ENCODE measurements around the gene PID1. TPM values are rescaled to one million over a fixed set of nuclear protein-coding genes. Genes with fewer than 3 reads are reported as not detected.

The PID1 gene
- total RNA-seq, 2 experiments from 2014 or later: not detected

DNA sequence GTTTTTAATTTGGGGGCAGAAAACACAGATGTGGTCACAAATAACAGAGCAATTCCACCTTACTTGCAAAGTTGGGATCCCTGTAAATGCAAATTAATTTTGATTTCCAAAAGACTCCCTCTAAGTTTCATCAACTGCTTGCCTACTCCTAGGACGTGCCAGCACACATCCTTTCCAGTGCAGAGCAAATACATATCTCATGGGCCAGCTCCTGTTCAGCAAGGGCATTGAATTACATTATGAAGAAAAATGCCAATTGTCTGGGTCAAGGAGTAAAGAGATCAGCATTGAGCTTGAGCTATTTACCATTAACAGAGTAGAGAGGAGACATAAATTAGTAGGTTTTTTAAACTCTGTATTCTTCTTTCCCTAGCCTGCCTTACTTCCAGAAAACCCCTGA lies 18.8 kb downstream of the PID1 start:
- no peak for DNase-seq
- Mint-ChIP-seq H3K36me3 (ENCODE audit: low read depth) (no peaks in the 10 kb centered on the region), H3K4me1 (no peaks in the 10 kb centered on the region), H3K27me3 (no peaks in the 10 kb centered on the region), H3K9me3 (no peaks in the 10 kb centered on the region), H3K4me3 (no peak overlapping the region), H3K27ac (no peak overlapping the region)
- ChIA-PET POLR2A (no interaction called here), CTCF (no interaction called here)

DNA sequence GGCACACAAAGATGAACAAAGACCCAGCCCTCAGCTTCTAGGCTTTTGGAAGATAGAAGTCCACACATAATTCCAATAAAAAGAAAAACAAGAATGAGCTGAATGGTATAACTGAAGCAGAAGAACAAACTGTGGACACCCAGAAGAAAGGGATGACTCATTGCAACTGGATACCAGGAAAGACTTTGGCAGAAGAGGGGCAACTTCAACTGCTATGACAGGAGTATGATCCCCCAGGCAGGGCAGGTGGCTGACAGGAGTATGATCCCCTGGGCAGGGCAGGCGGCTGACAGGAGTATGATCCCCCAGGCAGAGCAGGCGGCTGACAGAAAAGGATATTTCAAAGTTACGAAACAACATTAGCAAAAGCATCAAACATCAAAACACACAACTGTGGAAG lies 21.6 kb downstream of the PID1 start:
- CTCF ChIA-PET: no interaction called here

DNA sequence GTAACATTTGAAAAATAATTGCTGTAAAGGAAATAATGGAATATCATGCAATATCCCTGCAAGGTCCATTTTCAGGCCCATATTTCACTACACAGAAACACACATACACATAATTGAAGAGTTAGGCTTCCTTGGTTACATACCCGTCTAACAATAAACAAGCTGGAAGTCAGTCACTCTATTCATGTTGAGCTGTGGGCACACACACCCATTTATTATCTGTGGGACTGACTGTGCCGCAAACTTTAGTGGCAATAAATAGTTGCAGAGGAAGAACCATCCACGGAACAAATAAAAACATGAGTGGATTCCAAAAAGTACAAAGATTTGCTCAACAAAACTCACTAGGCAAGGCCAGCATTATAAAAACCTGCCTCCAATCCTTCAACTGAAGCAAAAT lies 24.8 kb downstream of the PID1 start:
- ChIA-PET POLR2A (no interaction called here), CTCF (no interaction called here)
- Mint-ChIP-seq H3K27ac (no peak overlapping the region), H3K4me3 (no peak overlapping the region), H3K27me3 (no peaks in the 10 kb centered on the region), H3K4me1 (no peaks in the 10 kb centered on the region), H3K36me3 (ENCODE audit: low read depth) (no peaks in the 10 kb centered on the region), H3K9me3 (peaks cover 3% of the 10 kb centered on the region)
- no peak for DNase-seq

More for the DNA sequence above, 21.6 kb downstream of the PID1 start:
- Mint-ChIP-seq H3K36me3 (ENCODE audit: low read depth) (no peaks in the 10 kb centered on the region), H3K27me3 (no peaks in the 10 kb centered on the region), H3K4me1 (no peaks in the 10 kb centered on the region), H3K27ac (no peak overlapping the region), H3K4me3 (no peak overlapping the region), H3K9me3 (no peaks in the 10 kb centered on the region)
- DNase-seq: no peak
- POLR2A ChIA-PET: no interaction called here

DNA sequence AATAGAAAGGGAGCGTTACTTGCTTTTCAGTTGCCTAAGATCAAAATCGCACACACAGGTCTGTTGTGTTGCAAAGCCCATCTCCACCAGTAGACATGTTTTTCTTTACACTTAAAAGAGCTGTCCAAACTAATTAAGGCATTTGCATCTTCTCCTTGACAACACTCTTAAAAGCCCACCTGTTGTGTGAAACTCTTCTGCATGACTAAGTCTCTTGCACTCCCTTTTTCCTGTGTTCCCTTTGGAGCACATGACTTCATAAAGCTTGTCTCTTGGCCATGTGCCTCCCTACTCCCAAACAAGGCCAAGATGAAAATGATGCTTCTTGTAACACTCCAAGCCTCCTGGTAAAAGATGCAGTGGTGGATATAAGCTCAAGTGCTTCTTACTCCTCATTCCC lies 26.1 kb downstream of the PID1 start:
- no peak overlapping the region for H3K27ac Mint-ChIP-seq
- peaks cover 11% of the 10 kb centered on the region for H3K9me3 Mint-ChIP-seq
- H3K36me3 Mint-ChIP-seq (ENCODE audit: low read depth): no peaks in the 10 kb centered on the region
- ChIA-PET POLR2A (no interaction called here), CTCF (interaction anchor here (0.6 kb wide), 1 partner anchor 1455 kb away, joined by 4 read pairs; no protein-coding TSS in a partner anchor)
- no peak overlapping the region for H3K4me3 Mint-ChIP-seq
- no peak for DNase-seq
- H3K4me1 Mint-ChIP-seq: no peaks in the 10 kb centered on the region
- no peaks in the 10 kb centered on the region for H3K27me3 Mint-ChIP-seq

DNA sequence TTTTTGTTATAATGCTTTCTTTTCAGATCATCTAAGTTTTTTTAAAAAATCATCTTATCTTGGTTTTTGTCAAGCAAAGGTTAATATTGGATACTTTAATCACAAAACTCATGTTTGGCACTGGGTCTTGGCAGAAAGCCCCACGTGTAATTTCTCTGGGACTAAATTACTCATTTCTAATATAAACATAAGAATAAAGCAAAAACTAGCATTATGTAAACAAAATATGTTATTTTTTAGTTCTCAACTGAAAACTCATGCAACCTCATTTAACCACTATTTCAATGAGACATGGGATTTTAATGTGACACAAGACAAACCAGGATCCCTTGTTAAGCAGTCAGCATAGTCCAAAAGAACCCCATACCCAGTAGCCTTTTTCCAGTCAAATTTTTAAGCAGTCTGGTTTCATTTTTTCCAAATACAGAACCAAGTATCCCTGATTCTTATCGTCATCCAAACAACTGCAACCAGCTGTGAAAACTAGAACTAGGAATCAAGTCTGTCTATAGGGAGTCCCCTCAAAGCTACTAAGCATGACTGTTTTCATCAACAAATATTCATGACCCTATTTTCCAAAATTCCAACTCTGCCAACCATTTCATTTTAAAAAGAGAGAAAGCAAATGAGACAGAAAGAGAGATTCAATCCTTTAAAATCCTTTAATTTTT lies 27.1 kb downstream of the PID1 start:
- no peak overlapping the region for H3K27ac Mint-ChIP-seq
- H3K9me3 Mint-ChIP-seq: peaks cover 11% of the 10 kb centered on the region
- H3K4me3 Mint-ChIP-seq: no peak overlapping the region
- POLR2A ChIA-PET: no interaction called here
- CTCF ChIA-PET: no interaction called here
- no peaks in the 10 kb centered on the region for H3K4me1 Mint-ChIP-seq
- H3K36me3 Mint-ChIP-seq (ENCODE audit: low read depth): no peaks in the 10 kb centered on the region
- H3K27me3 Mint-ChIP-seq: no peaks in the 10 kb centered on the region
- no peak for DNase-seq

DNA sequence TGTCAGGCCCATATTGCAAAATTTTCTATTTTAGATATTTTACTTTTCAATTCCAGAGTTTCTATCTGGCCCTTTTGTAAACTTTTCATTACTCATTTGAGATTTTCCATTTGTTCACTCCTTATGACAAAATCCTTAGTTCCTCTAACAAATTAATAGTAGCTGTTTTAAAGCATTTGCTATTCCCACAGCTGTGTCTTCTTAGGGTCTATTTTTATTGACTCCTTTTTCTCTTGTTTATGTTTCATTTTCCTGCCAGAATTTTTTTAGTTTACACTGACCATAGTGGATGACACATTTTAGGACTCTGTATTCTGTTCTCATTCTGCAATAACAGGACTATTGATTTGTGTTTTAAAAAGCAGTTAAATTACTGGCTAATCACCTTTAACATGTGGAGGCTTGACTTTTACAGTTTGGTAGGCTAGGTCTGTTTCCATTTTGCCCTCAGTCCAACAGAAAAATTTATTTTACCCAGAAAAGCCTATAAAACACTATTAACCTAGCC lies 30.0 kb downstream of the PID1 start:
- no peak overlapping the region for H3K4me3 Mint-ChIP-seq

DNA sequence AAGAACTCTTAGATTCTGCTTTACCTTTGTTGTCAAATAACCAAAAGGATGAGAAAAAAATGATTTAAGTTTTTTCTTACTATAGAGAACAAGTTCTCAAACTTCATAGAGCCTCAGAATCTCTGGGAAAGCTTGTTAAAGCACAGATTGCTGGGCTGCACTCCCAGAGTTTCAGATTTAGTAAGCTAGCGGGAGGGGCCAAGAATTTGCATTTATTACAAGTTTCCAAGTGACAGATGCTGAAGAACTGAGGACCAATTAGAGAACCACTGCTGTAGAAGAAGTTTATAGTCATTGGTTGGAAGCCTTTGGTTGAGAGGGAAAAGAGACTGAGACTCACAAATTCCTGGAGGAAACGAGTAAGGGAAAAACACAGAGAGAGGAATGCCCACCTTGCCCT lies 32.1 kb downstream of the PID1 start:
- no peaks in the 10 kb centered on the region for H3K27me3 Mint-ChIP-seq
- H3K4me3 Mint-ChIP-seq: no peak overlapping the region
- POLR2A ChIA-PET: no interaction called here
- no peak overlapping the region for H3K27ac Mint-ChIP-seq
- no peaks in the 10 kb centered on the region for H3K36me3 Mint-ChIP-seq (ENCODE audit: low read depth)
- DNase-seq: no peak
- no peaks in the 10 kb centered on the region for H3K4me1 Mint-ChIP-seq
- CTCF ChIA-PET: interaction anchor here (0.5 kb wide), 1 partner anchor 340 kb away, joined by 3 read pairs; no protein-coding TSS in a partner anchor
- H3K9me3 Mint-ChIP-seq: peaks cover 11% of the 10 kb centered on the region

More for the DNA sequence above, 30.0 kb downstream of the PID1 start:
- Mint-ChIP-seq H3K27ac (no peak overlapping the region), H3K4me1 (no peaks in the 10 kb centered on the region), H3K36me3 (ENCODE audit: low read depth) (no peaks in the 10 kb centered on the region), H3K9me3 (peaks cover 11% of the 10 kb centered on the region), H3K27me3 (no peaks in the 10 kb centered on the region)
- ChIA-PET POLR2A (no interaction called here), CTCF (no interaction called here)
- DNase-seq: no peak

DNA sequence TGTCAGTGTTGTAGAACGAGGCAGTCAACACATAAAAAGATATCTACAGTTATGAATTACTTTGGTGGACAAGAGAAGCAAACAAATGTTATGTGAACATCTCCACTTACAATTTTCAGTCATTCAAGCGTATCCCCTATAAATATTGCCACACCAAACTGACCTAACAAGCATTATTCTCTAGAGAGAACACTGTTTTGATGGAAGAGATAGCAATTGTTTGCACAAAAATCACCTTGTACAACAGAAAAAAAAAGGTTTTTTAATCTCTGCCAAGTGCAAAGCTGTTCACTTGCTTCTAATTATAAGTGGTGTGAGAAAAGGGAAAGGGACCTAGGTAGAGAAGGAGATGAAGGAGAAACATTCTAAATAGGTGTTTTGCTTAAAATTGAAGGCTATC lies 33.8 kb downstream of the PID1 start:
- ChIA-PET CTCF (no interaction called here), POLR2A (no interaction called here)
- H3K27me3 Mint-ChIP-seq: no peaks in the 10 kb centered on the region
- H3K4me1 Mint-ChIP-seq: no peaks in the 10 kb centered on the region
- no peak for DNase-seq
- H3K36me3 Mint-ChIP-seq (ENCODE audit: low read depth): no peaks in the 10 kb centered on the region
- no peak overlapping the region for H3K4me3 Mint-ChIP-seq
- no peak overlapping the region for H3K27ac Mint-ChIP-seq
- peaks cover 8% of the 10 kb centered on the region for H3K9me3 Mint-ChIP-seq

DNA sequence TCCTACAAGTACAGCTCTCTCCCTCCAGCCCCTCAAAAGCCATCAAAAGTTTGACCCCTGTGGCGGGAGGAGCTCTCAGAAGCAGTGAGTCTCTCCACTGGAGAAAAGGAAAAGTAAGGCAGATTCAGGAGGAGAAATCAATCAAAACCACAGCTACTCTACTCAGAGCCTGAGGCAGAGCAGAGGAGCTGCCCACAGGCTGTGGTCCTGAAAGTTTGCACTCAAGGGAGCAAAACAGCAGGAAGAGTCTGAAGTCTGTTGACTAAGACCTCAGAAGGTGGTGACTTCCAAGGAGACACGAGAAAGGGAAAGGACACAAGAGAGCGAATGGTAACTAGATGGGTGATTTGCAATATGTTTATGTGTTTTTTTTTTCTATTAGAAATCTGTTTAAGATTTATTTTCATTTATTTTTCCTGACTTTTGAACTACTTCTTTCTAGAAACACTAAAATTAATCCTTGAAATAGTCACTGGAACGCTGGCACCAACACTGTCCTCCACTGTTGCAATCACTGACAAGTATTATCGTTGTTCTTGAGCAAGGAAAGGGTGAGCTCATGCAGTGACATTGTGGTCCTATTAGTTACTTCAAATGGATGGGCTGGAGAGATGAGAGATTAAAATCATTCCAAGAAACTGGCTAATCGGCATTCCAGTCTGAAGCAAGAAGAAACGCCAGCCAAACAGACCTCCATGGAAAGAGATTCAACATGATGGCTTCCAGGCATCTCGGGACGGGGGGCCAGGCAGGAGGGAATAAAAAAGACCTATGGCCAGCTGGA lies 35.8 kb downstream of the PID1 start:
- Mint-ChIP-seq H3K4me1 (no peaks in the 10 kb centered on the region), H3K4me3 (no peak overlapping the region), H3K9me3 (peaks cover under 1% of the 10 kb centered on the region), H3K27me3 (no peaks in the 10 kb centered on the region), H3K36me3 (ENCODE audit: low read depth) (no peaks in the 10 kb centered on the region), H3K27ac (no peak overlapping the region)
- CTCF ChIA-PET: no interaction called here
- DNase-seq: no peak
- POLR2A ChIA-PET: no interaction called here

DNA sequence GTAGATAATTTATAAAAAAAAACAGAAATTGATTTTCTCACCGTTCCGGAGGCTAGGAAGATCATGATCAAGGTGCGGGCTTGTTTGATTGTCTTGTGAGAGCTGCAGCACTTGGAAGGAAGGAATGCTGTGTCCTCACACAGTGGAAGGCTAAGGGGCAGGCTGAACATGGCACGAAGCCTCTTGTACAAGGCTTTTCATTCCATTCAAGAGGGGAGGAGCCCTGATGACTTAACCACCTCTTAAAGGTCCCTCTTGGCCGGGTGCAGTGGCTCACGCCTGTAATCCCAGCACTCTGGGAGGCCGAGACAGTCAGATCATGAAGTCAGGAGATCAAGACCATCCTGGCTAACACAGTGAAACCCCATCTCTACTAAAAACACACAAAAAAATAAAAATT lies 39.2 kb downstream of the PID1 start:
- Mint-ChIP-seq H3K27ac (no peak overlapping the region), H3K9me3 (no peaks in the 10 kb centered on the region), H3K27me3 (no peaks in the 10 kb centered on the region), H3K36me3 (ENCODE audit: low read depth) (no peaks in the 10 kb centered on the region), H3K4me1 (no peaks in the 10 kb centered on the region), H3K4me3 (no peak overlapping the region)
- no peak for DNase-seq
- ChIA-PET POLR2A (no interaction called here), CTCF (no interaction called here)

DNA sequence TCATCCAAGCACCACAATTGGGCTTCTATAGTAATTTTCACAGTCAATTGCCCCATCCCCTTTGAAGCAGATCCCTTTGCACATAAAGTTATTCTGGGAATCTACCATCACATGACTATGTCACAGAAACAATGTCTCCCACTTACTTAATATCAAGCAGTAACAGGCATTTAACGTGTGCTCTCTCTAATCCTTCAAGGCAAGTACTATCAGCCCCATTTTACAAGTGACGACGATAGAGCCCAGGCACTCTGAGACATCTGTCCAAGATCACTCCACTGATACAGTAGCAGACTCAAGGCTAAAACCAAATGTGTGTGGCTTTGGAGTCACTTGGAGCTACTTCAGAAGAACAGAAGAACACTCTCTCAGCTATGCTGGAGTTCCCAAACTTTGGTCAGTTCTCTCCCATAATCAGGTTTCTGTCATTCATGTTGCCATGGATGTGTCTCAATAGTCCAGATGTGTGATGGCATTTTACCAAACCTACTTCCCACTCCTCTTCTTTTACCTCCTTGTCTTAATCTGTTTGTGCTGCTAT lies 39.7 kb downstream of the PID1 start:
- Mint-ChIP-seq H3K4me3 (no peak overlapping the region), H3K27ac (no peak overlapping the region), H3K36me3 (ENCODE audit: low read depth) (no peaks in the 10 kb centered on the region), H3K4me1 (no peaks in the 10 kb centered on the region), H3K9me3 (no peaks in the 10 kb centered on the region), H3K27me3 (no peaks in the 10 kb centered on the region)
- ChIA-PET CTCF (no interaction called here), POLR2A (no interaction called here)
- DNase-seq: no peak

DNA sequence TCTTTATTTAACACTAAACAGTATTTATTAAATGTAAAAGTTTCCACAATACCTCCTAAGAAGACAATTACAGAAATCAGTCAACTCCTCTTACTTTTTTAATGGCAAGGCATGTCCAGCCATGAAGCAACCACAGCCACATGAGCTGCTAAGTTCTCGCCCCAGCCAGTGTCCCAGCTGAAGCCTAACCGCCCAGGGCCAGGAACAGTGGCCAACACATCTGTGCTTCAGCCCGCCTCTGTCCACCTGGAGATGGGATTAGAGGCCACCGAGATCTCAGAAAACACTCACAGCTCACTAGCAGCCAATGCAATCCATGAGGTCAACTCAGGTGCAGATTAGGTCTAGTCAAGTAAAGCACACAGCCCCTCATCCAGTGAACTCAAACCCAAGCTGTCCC lies 40.2 kb downstream of the PID1 start:
- ChIA-PET POLR2A (no interaction called here), CTCF (no interaction called here)
- H3K4me3 Mint-ChIP-seq: no peak overlapping the region
- no peaks in the 10 kb centered on the region for H3K9me3 Mint-ChIP-seq
- H3K27me3 Mint-ChIP-seq: no peaks in the 10 kb centered on the region
- no peak for DNase-seq
- no peaks in the 10 kb centered on the region for H3K36me3 Mint-ChIP-seq (ENCODE audit: low read depth)
- no peak overlapping the region for H3K27ac Mint-ChIP-seq
- H3K4me1 Mint-ChIP-seq: no peaks in the 10 kb centered on the region

DNA sequence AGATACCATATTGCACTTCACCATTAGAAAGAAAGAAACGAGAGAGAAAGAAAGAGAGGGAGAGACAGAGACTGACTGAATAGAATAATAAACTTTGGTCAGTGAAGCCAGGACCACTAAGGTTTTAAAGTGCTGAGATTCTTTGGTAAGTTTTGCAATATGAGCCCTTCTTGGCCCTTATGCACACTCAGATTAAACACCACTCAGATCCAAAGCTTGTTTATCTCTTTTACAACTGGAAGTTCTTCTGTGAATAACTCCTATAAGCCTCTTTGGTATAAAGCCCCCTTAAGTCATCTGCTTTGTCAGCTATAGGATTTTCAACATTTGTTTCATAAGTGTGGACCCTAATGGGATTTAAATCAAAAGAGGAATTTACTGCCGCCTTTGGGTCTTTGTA lies 40.8 kb downstream of the PID1 start:
- Mint-ChIP-seq H3K4me1 (no peaks in the 10 kb centered on the region), H3K4me3 (no peak overlapping the region), H3K27ac (no peak overlapping the region), H3K27me3 (no peaks in the 10 kb centered on the region), H3K9me3 (no peaks in the 10 kb centered on the region), H3K36me3 (ENCODE audit: low read depth) (no peaks in the 10 kb centered on the region)
- ChIA-PET POLR2A (no interaction called here), CTCF (no interaction called here)
- DNase-seq: no peak

Measured in activated CD4-positive, alpha-beta T cell treated with anti-CD3 and anti-CD28 coated beads, Interleukin-2, amount 10 ng/mL, durations not matched to agents 7 days and 5 days (primary cell).